NCI-H82 treated with DMSO at 0.1 percent for 48 hours (cell line): Measurements from ENCODE around the gene CHIT1.
"Not testable (repeated sequence)": the region's sequence is repeated elsewhere in the genome, so short reads cannot be mapped to it uniquely, and the experiment has no call there.

ENCODE experiments used
- DNase-seq: peaks from one replicate; lab custom pipeline; 2025; ENCODE audit not compliant: unreplicated experiment; lab: John Stamatoyannopoulos, UW

CHIT1 gene

GRCh38 chr1:203266140-203266539, 36.7 kb upstream of the CHIT1 start:
- not testable (repeated sequence) for DNase-seq

- DNase-seq, result no peak
Observed at GRCh38 chr1:203265541-203265940, 36.1 kb upstream of the CHIT1 start.

- no peak for DNase-seq
Observed at GRCh38 chr1:203264052-203264501, 34.6 kb upstream of the CHIT1 start.

GRCh38 chr1:203263496-203263895, 34.0 kb upstream of the CHIT1 start:
- DNase-seq, result no peak

GRCh38 chr1:203256636-203257035, 27.2 kb upstream of the CHIT1 start:
- not testable (repeated sequence) for DNase-seq

- not testable (repeated sequence) for DNase-seq
Observed at GRCh38 chr1:203254782-203255181, 25.3 kb upstream of the CHIT1 start.

GRCh38 chr1:203252678-203253077, 23.2 kb upstream of the CHIT1 start:
- DNase-seq, result peak; percentile 99

GRCh38 chr1:203251466-203251865, 22.0 kb upstream of the CHIT1 start:
- peak; percentile 50 for DNase-seq

- no peak for DNase-seq
Observed at GRCh38 chr1:203250911-203251310, 21.4 kb upstream of the CHIT1 start.

- no peak for DNase-seq
Observed at GRCh38 chr1:203244776-203245175, 15.3 kb upstream of the CHIT1 start.

GRCh38 chr1:203241708-203242107, 12.2 kb upstream of the CHIT1 start:
- not testable (repeated sequence) for DNase-seq

GRCh38 chr1:203239526-203240305, 10.2 kb upstream of the CHIT1 start:
- DNase-seq, result no peak

GRCh38 chr1:203239081-203239480, 9.6 kb upstream of the CHIT1 start:
- no peak for DNase-seq

GRCh38 chr1:203238535-203238934, 9.1 kb upstream of the CHIT1 start:
- no peak for DNase-seq

GRCh38 chr1:203234901-203235300, 5.4 kb upstream of the CHIT1 start:
- DNase-seq, result not testable (repeated sequence)

- no peak for DNase-seq
Observed at GRCh38 chr1:203228670-203229069, 803 bp downstream of the CHIT1 start.

- DNase-seq, result no peak
Observed at GRCh38 chr1:203227371-203228083, 1.9 kb downstream of the CHIT1 start.

GRCh38 chr1:203225071-203225470, 4.4 kb downstream of the CHIT1 start:
- no peak for DNase-seq

- no peak for DNase-seq
Observed at GRCh38 chr1:203223012-203223775, 6.3 kb downstream of the CHIT1 start.

GRCh38 chr1:203219934-203220333, 9.5 kb downstream of the CHIT1 start:
- DNase-seq, result no peak

GRCh38 chr1:203219171-203219570, 10.3 kb downstream of the CHIT1 start:
- no peak for DNase-seq

GRCh38 chr1:203217668-203218067, 11.8 kb downstream of the CHIT1 start:
- no peak for DNase-seq
